ENCODE results near the gene PUS1. TPM values are rescaled to one million over a fixed set of nuclear protein-coding genes. Genes with fewer than 3 reads are reported as not detected.

The PUS1 gene
- total RNA-seq, 1 experiment from 2014 or later = 77.3 TPM

DNA sequence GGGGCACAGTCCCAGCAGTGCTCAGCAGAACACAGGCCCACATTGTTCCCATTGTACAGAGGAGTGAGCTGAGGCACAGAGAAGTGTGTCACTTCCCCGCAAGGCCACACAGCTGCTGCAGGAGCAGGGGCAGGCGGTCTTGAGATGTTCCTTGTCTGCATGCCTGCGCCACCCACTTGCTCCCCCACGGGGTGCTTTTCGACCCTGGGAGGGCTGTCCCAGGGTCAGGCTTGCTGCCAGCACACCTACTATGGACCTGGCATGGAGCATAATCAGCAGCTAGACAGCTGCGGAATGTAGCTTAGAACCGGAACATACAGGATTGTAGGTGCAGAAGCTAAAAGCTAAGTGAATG is 12.9 kb downstream of the PUS1 start:
- H3K9me2 ChIP-seq (ENCODE audit: insufficient read depth) = no peaks in the 10 kb centered on the region
- H3K4me3 ChIP-seq (replicated peaks in 1 of 2; ENCODE audit: low read depth in 1 of 2, low read length in 2 of 2) = no peak overlapping the region
- H3K9ac ChIP-seq (ENCODE audit: low read length) = no peak overlapping the region
- TF ChIP-seq, protein P1, sequence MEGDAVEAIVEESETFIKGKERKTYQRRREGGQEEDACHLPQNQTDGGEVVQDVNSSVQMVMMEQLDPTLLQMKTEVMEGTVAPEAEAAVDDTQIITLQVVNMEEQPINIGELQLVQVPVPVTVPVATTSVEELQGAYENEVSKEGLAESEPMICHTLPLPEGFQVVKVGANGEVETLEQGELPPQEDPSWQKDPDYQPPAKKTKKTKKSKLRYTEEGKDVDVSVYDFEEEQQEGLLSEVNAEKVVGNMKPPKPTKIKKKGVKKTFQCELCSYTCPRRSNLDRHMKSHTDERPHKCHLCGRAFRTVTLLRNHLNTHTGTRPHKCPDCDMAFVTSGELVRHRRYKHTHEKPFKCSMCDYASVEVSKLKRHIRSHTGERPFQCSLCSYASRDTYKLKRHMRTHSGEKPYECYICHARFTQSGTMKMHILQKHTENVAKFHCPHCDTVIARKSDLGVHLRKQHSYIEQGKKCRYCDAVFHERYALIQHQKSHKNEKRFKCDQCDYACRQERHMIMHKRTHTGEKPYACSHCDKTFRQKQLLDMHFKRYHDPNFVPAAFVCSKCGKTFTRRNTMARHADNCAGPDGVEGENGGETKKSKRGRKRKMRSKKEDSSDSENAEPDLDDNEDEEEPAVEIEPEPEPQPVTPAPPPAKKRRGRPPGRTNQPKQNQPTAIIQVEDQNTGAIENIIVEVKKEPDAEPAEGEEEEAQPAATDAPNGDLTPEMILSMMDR (IDR thresholded peaks at IDR 0.05 in 2 of 3, conservative IDR thresholded peaks at IDR 0.05 in 1 of 3; ENCODE audit: borderline replicate concordance in 1 of 3, insufficient read depth in 1 of 3, low read depth in 2 of 3, low read length in 2 of 3) = no peak
- TF ChIP-seq EZH2 (IDR thresholded peaks at IDR 0.05) (no peak), EZH2phosphoT487 (IDR thresholded peaks at IDR 0.05; ENCODE audit: borderline replicate concordance) (no peak)
- TF ChIP-seq, protein P2, sequence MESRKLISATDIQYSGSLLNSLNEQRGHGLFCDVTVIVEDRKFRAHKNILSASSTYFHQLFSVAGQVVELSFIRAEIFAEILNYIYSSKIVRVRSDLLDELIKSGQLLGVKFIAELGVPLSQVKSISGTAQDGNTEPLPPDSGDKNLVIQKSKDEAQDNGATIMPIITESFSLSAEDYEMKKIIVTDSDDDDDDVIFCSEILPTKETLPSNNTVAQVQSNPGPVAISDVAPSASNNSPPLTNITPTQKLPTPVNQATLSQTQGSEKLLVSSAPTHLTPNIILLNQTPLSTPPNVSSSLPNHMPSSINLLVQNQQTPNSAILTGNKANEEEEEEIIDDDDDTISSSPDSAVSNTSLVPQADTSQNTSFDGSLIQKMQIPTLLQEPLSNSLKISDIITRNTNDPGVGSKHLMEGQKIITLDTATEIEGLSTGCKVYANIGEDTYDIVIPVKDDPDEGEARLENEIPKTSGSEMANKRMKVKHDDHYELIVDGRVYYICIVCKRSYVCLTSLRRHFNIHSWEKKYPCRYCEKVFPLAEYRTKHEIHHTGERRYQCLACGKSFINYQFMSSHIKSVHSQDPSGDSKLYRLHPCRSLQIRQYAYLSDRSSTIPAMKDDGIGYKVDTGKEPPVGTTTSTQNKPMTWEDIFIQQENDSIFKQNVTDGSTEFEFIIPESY (IDR thresholded peaks at IDR 0.05; ENCODE audit: extremely low read depth, insufficient replicate concordance, low read length) = no peak
- intact Hi-C loops (cut with micrococcal nuclease) = no loop called here
- no peak overlapping the region for H3K27ac ChIP-seq (ENCODE audit: low read depth, low read length)
- no peaks in the 10 kb centered on the region for H3K4me1 ChIP-seq (ENCODE audit: control insufficient read depth in 1 of 2, insufficient read depth in 2 of 2, low read length in 2 of 2)
- no peaks in the 10 kb centered on the region for H3K27me3 ChIP-seq (ENCODE audit: insufficient read depth, low read length)
- ChIA-PET CTCF (no interaction called here), RAD21 (ENCODE audit: low non-redundant PET in 1 of 2, low total read pairs in 2 of 2, uncharacterized antibody in 2 of 2, unreplicated experiment in 2 of 2) (no interaction called here), POLR2A (no interaction called here)
- no peak overlapping the region for H3K4me2 ChIP-seq (ENCODE audit: low read length)
- no peaks in the 10 kb centered on the region for H4K20me1 ChIP-seq (ENCODE audit: insufficient read depth)
- BruUV-seq (replicated peaks) = no TSS peak
- H3K79me2 ChIP-seq (ENCODE audit: insufficient read depth, low read length) = no peaks in the 10 kb centered on the region; the same call in 1 of the 2 replicates
- DNase-seq (ENCODE audit: low read depth, low spot score) (no peak), ATAC-seq (no peak)
- no peaks in the 10 kb centered on the region for H3K9me3 ChIP-seq (ENCODE audit: control insufficient read depth in 1 of 2, insufficient read depth in 1 of 2, low read depth in 1 of 2, low read length in 2 of 2)
- no peak overlapping the region for H2AFZ ChIP-seq (ENCODE audit: low read depth, low read length, poor library complexity, severe bottlenecking)
- peaks cover 27 to 37% of the 10 kb centered on the region in 2 experiments; a peak in 3 of 4 replicates for H3K36me3 ChIP-seq (ENCODE audit: control insufficient read depth in 1 of 2, insufficient read depth in 2 of 2, low read length in 2 of 2)

DNA sequence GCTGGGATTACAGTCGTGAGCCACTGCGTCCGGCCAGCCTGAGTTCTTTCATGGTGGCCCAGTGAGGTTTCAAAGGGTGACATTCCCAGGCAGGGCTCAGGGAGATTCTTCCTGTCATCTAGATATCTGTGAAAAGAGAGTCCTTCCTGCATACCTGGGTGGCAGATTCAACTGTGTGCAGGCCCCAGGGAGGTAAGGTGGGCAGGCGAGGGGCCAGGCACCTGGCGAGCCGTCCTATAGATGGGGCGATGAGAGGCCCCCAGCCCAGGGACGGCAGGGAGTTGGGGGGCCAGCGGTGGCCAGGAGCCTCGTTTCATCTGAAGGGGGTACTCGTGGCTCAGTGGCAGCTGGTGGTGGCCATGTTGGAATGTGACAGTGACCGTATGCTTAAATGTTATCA is 13.6 kb downstream of the PUS1 start:
- Histone ChIP-seq H3K4me2 (ENCODE audit: low read length) (no peak overlapping the region), H2AFZ (ENCODE audit: low read depth, low read length, poor library complexity, severe bottlenecking) (no peak overlapping the region), H3K9me2 (ENCODE audit: insufficient read depth) (no peaks in the 10 kb centered on the region), H3K4me1 (ENCODE audit: control insufficient read depth in 1 of 2, insufficient read depth in 2 of 2, low read length in 2 of 2) (peaks cover 0 to 4% of the 10 kb centered on the region in 2 experiments; a peak in 1 of 4 replicates), H3K27me3 (ENCODE audit: insufficient read depth, low read length) (no peaks in the 10 kb centered on the region), H3K36me3 (ENCODE audit: control insufficient read depth in 1 of 2, insufficient read depth in 2 of 2, low read length in 2 of 2) (peaks cover 26 to 37% of the 10 kb centered on the region in 2 experiments; a peak in 3 of 4 replicates), H4K20me1 (ENCODE audit: insufficient read depth) (no peaks in the 10 kb centered on the region), H3K79me2 (ENCODE audit: insufficient read depth, low read length) (no peaks in the 10 kb centered on the region; the same call in 1 of the 2 replicates), H3K27ac (ENCODE audit: low read depth, low read length) (no peak overlapping the region), H3K4me3 (replicated peaks in 1 of 2; ENCODE audit: low read depth in 1 of 2, low read length in 2 of 2) (no peak overlapping the region), H3K9ac (ENCODE audit: low read length) (no peak overlapping the region), H3K9me3 (ENCODE audit: control insufficient read depth in 1 of 2, insufficient read depth in 1 of 2, low read depth in 1 of 2, low read length in 2 of 2) (no peaks in the 10 kb centered on the region)
- no TSS peak for BruUV-seq (replicated peaks)
- intact Hi-C loops (cut with micrococcal nuclease) = no loop called here
- DNase-seq (ENCODE audit: low read depth, low spot score) (no peak), ATAC-seq (no peak)
- ChIA-PET CTCF (no interaction called here), RAD21 (ENCODE audit: low non-redundant PET in 1 of 2, low total read pairs in 2 of 2, uncharacterized antibody in 2 of 2, unreplicated experiment in 2 of 2) (no interaction called here), POLR2A (no interaction called here)
- TF ChIP-seq SRF (IDR thresholded peaks at IDR 0.05; ENCODE audit: low read depth) = no peak
- no peak for TF ChIP-seq CBX3 (IDR thresholded peaks at IDR 0.05; ENCODE audit: low read depth)
- TF ChIP-seq, protein P2 (IDR thresholded peaks at IDR 0.05; ENCODE audit: extremely low read depth, insufficient replicate concordance, low read length) = no peak
- no peak for TF ChIP-seq CEBPB (IDR thresholded peaks at IDR 0.05; ENCODE audit: low read depth)
- TF ChIP-seq, protein P3, sequence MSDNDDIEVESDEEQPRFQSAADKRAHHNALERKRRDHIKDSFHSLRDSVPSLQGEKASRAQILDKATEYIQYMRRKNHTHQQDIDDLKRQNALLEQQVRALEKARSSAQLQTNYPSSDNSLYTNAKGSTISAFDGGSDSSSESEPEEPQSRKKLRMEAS (IDR thresholded peaks at IDR 0.05) = no peak
- TF ChIP-seq, protein P4, sequence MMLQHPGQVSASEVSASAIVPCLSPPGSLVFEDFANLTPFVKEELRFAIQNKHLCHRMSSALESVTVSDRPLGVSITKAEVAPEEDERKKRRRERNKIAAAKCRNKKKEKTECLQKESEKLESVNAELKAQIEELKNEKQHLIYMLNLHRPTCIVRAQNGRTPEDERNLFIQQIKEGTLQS (IDR thresholded peaks at IDR 0.05) = no peak
- no peak for TF ChIP-seq FOSL1 (IDR thresholded peaks at IDR 0.05; ENCODE audit: low read depth)
- no peak for TF ChIP-seq YY1 (IDR thresholded peaks at IDR 0.05; ENCODE audit: extremely low read depth, insufficient replicate concordance, low read depth, low read length)
- TF ChIP-seq TCF7L2 (IDR thresholded peaks at IDR 0.05; ENCODE audit: borderline replicate concordance, extremely low read depth, insufficient read depth, insufficient read length) = no peak
- TF ChIP-seq POLR2A (IDR thresholded peaks at IDR 0.05; ENCODE audit: borderline replicate concordance, extremely low read depth, insufficient read depth, insufficient read length) = no peak
- no peak for TF ChIP-seq POLR2AphosphoS5 (IDR thresholded peaks at IDR 0.05; ENCODE audit: low read depth, low read length)
- TF ChIP-seq EZH2 (IDR thresholded peaks at IDR 0.05) = no peak

Measured in HCT116 (cell line).